HepG2 (cell line): Measurements from ENCODE around the gene CNKSR3. TPM values are rescaled to one million over a fixed set of nuclear protein-coding genes. Genes with fewer than 3 reads are reported as not detected.

Experiments
- AGO2 ChIP-seq: fragments of 200-400 bp; formaldehyde crosslinking; optimal IDR thresholded peaks from 2 replicates; pipeline ENCODE3; 2017; ENCODE audit warnings: mild to moderate bottlenecking, low read depth, low read length, moderate library complexity
- ATF7 ChIP-seq, 2 experiments: fragments of 450-650 bp in 1 of 2; sonication (generic) in 1 of 2; formaldehyde crosslinking in 1 of 2; IDR thresholded peaks; 2 replicates each; pipeline versions ENCODE4 v1.4.0 to v1.6.1; 2016 to 2020; ENCODE audit warnings: antibody characterized with exemption in 1 of 2, mild to moderate bottlenecking in 1 of 2, missing genetic modification reagents in 1 of 2
- CBX5 ChIP-seq: sonication (generic); formaldehyde crosslinking; IDR thresholded peaks from 2 replicates; pipeline ENCODE4 v1.4.0; 2020; ENCODE audit warnings: missing genetic modification reagents, borderline replicate concordance
- HNRNPH1 ChIP-seq: fragments of 200-400 bp; formaldehyde crosslinking; optimal IDR thresholded peaks from 2 replicates; pipeline ENCODE3; 2017; ENCODE audit warnings: mild to moderate bottlenecking, low read depth, low read length
- HOXA3 ChIP-seq: sonication (generic); formaldehyde crosslinking; IDR thresholded peaks from 2 replicates; pipeline ENCODE4 v1.5.0; 2020; ENCODE audit warnings: missing genetic modification reagents
- JUND ChIP-seq: sonication (generic); formaldehyde crosslinking; IDR thresholded peaks from 2 replicates; pipeline ENCODE4 v1.8.0; 2022; ENCODE audit warnings: mild to moderate bottlenecking, missing genetic modification reagents
- MED13 ChIP-seq: sonication (generic); formaldehyde crosslinking; IDR thresholded peaks from 2 replicates; pipeline ENCODE4 v1.5.0; 2020; ENCODE audit warnings: missing genetic modification reagents
- MEIS1 ChIP-seq: sonication (generic); formaldehyde crosslinking; IDR thresholded peaks from 2 replicates; pipeline ENCODE4 v1.9.0; 2021; ENCODE audit warnings: mild to moderate bottlenecking, missing genetic modification reagents, moderate library complexity, borderline replicate concordance
- MYPOP ChIP-seq: sonication (generic); formaldehyde crosslinking; IDR thresholded peaks from 2 replicates; pipeline ENCODE4 v1.8.1; 2023; ENCODE audit warnings: mild to moderate bottlenecking, moderate library complexity, missing genetic modification reagents
- PAF1 ChIP-seq: IDR thresholded peaks from 2 replicates; pipeline ENCODE4 v1.6.1; 2016; ENCODE audit warnings: missing genetic modification reagents, missing compliant biosample characterization
- RCOR2 ChIP-seq: IDR thresholded peaks from 2 replicates; pipeline ENCODE4 v1.6.1; 2016; ENCODE audit warnings: missing biosample characterization, missing genetic modification reagents
- U2AF1 ChIP-seq: fragments of 200-400 bp; formaldehyde crosslinking; optimal IDR thresholded peaks from 2 replicates; pipeline ENCODE3; 2017; ENCODE audit warnings: mild to moderate bottlenecking, low read depth, low read length
- ZBTB7B ChIP-seq: sonication (generic); formaldehyde crosslinking; IDR thresholded peaks from 2 replicates; pipeline ENCODE4 v1.4.0; 2020; ENCODE audit warnings: missing genetic modification reagents
- ZNF10 ChIP-seq: sonication (generic); formaldehyde crosslinking; IDR thresholded peaks from 2 replicates; pipeline ENCODE4 v1.4.0; 2020; ENCODE audit warnings: mild to moderate bottlenecking, low read depth, missing genetic modification reagents, borderline replicate concordance
- ZNF530 ChIP-seq: sonication (generic); formaldehyde crosslinking; IDR thresholded peaks from 2 replicates; pipeline ENCODE4 v1.5.0; 2020; ENCODE audit warnings: low read depth, mild to moderate bottlenecking, missing genetic modification reagents
- ZNF709 ChIP-seq: sonication (generic); formaldehyde crosslinking; IDR thresholded peaks from 2 replicates; pipeline ENCODE4 v1.5.0; 2020; ENCODE audit warnings: mild to moderate bottlenecking, missing genetic modification reagents
- ZNF713 ChIP-seq: sonication (generic); formaldehyde crosslinking; IDR thresholded peaks from 2 replicates; pipeline ENCODE4 v1.4.0; 2020; ENCODE audit warnings: mild to moderate bottlenecking, missing genetic modification reagents
- ZNF761 ChIP-seq: sonication (generic); formaldehyde crosslinking; conservative IDR thresholded peaks from 2 replicates; pipeline ENCODE4 v1.4.0; 2020; ENCODE audit warnings: mild to moderate bottlenecking, missing genetic modification reagents
- polyA plus RNA-seq, 8 experiments: library from polyadenylated mRNA; depleted of rRNA in 3 of 8; stranded (reverse) in 7 of 8; unstranded in 1 of 8; fragments of >200 nt; fragmentation: Illumina TruSeq in 4 of 8; extraction: Trizol in 4 of 8; gene quantifications; 2 replicates each; pipeline versions ENCODE4 v1.2.1 to v1.2.3, GENCODE V29; 2011 to 2016; ENCODE audit warnings: low read depth in 4 of 8, missing spikeins in 1 of 8, mixed read lengths in 1 of 8; ENCODE audit not compliant: insufficient read depth in 1 of 8
- total RNA-seq, 5 experiments: library from RNA; depleted of rRNA; stranded (reverse); fragments of >200 nt; fragmentation: Illumina TruSeq; extraction: Trizol; gene quantifications; 2 replicates each; pipeline ENCODE4 v1.2.3, GENCODE V29; 2016; ENCODE audit warnings: low read depth in 1 of 5
- TF ChIP-seq, protein P1 (sequence below): sonication (generic); formaldehyde crosslinking; IDR thresholded peaks from 2 replicates; pipeline ENCODE4 v1.5.1; 2020; ENCODE audit warnings: mild to moderate bottlenecking, missing genetic modification reagents, moderate library complexity
- TF ChIP-seq, protein P2 (sequence below): sonication (generic); formaldehyde crosslinking; IDR thresholded peaks from 2 replicates; pipeline ENCODE4 v1.4.0; 2020; ENCODE audit warnings: missing genetic modification reagents
- TF ChIP-seq, protein P3 (sequence below): sonication (generic); formaldehyde crosslinking; IDR thresholded peaks from 2 replicates; pipeline ENCODE4 v1.5.0; 2020; ENCODE audit warnings: mild to moderate bottlenecking, missing genetic modification reagents
- TF ChIP-seq, protein P4 (sequence below): IDR thresholded peaks from 2 replicates; pipeline ENCODE4 v1.6.1; 2016; ENCODE audit warnings: low read depth, control low read depth

Gene CNKSR3
- total and polyA plus RNA-seq, 2 of the 13 experiments (the other 11 are each of a cell fraction or from before 2014, with no cell fraction given): 9.2 to 38.6 TPM

DNA sequence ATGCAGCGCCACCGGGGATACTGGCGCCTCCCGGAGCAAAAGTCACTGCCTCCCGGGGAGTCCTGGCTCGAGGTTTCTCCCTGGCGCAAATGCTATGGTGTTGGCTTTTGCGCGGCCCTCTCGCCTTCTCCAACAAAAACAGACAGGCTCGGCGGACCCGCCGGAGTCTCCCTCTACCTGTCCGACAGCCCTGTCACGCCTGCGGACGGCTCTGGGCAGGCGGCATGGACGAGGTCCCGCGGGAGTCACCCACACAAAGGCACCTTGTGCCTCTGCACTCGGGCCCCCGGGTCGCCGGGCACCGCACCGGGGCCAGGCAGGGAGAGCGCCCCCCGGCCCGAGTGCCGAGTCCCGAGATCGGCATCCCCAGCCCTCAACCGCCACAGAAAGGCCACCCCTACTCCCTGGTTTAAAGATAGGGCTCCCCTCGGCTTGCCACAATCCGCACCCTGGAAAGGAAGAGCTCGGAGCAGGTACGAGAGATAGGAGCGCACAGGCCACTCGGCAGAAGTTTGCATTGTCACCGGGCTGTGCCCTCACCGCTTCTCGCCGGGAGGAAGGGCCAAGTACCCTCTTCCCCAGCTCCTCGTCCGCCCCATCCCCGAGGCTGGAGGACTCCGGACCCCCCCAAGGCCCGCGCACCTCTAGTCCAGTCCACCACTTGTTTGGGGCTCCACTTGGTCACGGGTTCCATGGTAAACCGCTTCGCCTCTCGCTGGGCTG, 903 bp downstream of the CNKSR3 start (continued):
- TF ChIP-seq ATF7 (IDR thresholded peaks at IDR 0.05) (no peak), ATF7 (CRISPR knock-in tag; IDR thresholded peaks at IDR 0.05) (0 out of 2 replicates have a peak, but pooled peaks have one; percentile 33), RCOR2 (CRISPR knock-in tag) (no peak), MED13 (CRISPR knock-in tag) (no peak), U2AF1 (no peak), ZNF10 (CRISPR knock-in tag) (no peak), HNRNPH1 (no peak), ZNF709 (CRISPR knock-in tag) (peak; percentile 70), JUND (CRISPR knock-in tag) (no peak), AGO2 (peak; percentile 78), ZBTB7B (CRISPR knock-in tag) (no peak), ZNF761 (CRISPR knock-in tag) (no peak), MYPOP (CRISPR knock-in tag) (peak; percentile 45; the same call in 1 of the 2 replicates), MEIS1 (no peak), HOXA3 (CRISPR knock-in tag) (no peak; the same call in 1 of the 2 replicates), ZNF530 (CRISPR knock-in tag) (no peak), PAF1 (CRISPR knock-in tag) (no peak), CBX5 (CRISPR knock-in tag) (peak; percentile 35; the same call in 1 of the 2 replicates), ZNF713 (no peak)
- TF ChIP-seq, protein P1, sequence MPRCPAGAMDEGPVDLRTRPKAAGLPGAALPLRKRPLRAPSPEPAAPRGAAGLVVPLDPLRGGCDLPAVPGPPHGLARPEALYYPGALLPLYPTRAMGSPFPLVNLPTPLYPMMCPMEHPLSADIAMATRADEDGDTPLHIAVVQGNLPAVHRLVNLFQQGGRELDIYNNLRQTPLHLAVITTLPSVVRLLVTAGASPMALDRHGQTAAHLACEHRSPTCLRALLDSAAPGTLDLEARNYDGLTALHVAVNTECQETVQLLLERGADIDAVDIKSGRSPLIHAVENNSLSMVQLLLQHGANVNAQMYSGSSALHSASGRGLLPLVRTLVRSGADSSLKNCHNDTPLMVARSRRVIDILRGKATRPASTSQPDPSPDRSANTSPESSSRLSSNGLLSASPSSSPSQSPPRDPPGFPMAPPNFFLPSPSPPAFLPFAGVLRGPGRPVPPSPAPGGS (CRISPR knock-in tag): no peak
- TF ChIP-seq, protein P2, sequence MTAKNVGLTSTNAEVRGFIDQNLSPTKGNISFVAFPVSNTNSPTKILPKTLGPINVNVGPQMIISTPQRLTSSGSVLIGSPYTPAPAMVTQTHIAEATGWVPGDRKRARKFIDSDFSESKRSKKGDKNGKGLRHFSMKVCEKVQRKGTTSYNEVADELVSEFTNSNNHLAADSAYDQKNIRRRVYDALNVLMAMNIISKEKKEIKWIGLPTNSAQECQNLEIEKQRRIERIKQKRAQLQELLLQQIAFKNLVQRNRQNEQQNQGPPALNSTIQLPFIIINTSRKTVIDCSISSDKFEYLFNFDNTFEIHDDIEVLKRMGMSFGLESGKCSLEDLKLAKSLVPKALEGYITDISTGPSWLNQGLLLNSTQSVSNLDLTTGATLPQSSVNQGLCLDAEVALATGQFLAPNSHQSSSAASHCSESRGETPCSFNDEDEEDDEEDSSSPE (CRISPR knock-in tag): peak; percentile 22; the same call in 1 of the 2 replicates
- TF ChIP-seq, protein P3, sequence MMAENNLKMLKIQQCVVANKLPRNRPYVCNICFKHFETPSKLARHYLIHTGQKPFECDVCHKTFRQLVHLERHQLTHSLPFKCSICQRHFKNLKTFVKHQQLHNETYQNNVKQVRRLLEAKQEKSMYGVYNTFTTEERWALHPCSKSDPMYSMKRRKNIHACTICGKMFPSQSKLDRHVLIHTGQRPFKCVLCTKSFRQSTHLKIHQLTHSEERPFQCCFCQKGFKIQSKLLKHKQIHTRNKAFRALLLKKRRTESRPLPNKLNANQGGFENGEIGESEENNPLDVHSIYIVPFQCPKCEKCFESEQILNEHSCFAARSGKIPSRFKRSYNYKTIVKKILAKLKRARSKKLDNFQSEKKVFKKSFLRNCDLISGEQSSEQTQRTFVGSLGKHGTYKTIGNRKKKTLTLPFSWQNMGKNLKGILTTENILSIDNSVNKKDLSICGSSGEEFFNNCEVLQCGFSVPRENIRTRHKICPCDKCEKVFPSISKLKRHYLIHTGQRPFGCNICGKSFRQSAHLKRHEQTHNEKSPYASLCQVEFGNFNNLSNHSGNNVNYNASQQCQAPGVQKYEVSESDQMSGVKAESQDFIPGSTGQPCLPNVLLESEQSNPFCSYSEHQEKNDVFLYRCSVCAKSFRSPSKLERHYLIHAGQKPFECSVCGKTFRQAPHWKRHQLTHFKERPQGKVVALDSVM (CRISPR knock-in tag): no peak
- TF ChIP-seq, protein P4, sequence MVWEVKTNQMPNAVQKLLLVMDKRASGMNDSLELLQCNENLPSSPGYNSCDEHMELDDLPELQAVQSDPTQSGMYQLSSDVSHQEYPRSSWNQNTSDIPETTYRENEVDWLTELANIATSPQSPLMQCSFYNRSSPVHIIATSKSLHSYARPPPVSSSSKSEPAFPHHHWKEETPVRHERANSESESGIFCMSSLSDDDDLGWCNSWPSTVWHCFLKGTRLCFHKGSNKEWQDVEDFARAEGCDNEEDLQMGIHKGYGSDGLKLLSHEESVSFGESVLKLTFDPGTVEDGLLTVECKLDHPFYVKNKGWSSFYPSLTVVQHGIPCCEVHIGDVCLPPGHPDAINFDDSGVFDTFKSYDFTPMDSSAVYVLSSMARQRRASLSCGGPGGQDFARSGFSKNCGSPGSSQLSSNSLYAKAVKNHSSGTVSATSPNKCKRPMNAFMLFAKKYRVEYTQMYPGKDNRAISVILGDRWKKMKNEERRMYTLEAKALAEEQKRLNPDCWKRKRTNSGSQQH: no peak; the same call in 1 of the 2 replicates
